Fibroblast of upper back skin (primary cell): ENCODE data around the gene PHF2.

Source experiments
- DNase-seq: peaks from one replicate; pipeline ENCODE4 v3.0.0-alpha.2; 2013

Gene PHF2

GRCh38 chr9:93634311-93635185, 58.2 kb downstream of the PHF2 start:
- no peak for DNase-seq

GRCh38 chr9:93635186-93636107, 59.1 kb downstream of the PHF2 start:
- no peak for DNase-seq

GRCh38 chr9:93636172-93636661, 59.8 kb downstream of the PHF2 start:
- DNase-seq, result no peak

GRCh38 chr9:93636667-93637066, 60.3 kb downstream of the PHF2 start:
- no peak for DNase-seq

- DNase-seq, result no peak
These were observed 61.5 kb downstream of the PHF2 start for GRCh38 chr9:93637886-93638285.

GRCh38 chr9:93640027-93640426, 63.6 kb downstream of the PHF2 start:
- no peak for DNase-seq

GRCh38 chr9:93642961-93643360, 66.6 kb downstream of the PHF2 start:
- peak; percentile 68 for DNase-seq

- no peak for DNase-seq
These were observed 68.2 kb downstream of the PHF2 start for GRCh38 chr9:93644397-93645088.

- DNase-seq, result no peak
These were observed 68.9 kb downstream of the PHF2 start for GRCh38 chr9:93645149-93645889.

GRCh38 chr9:93645921-93646639, 69.7 kb downstream of the PHF2 start:
- no peak for DNase-seq

- DNase-seq, result no peak
These were observed 70.3 kb downstream of the PHF2 start for GRCh38 chr9:93646640-93647178.

- DNase-seq, result no peak
These were observed 71.8 kb downstream of the PHF2 start for GRCh38 chr9:93648181-93648580.

- no peak for DNase-seq
These were observed 72.5 kb downstream of the PHF2 start for GRCh38 chr9:93648836-93649235.

- DNase-seq, result no peak
These were observed 73.4 kb downstream of the PHF2 start for GRCh38 chr9:93649610-93650261.

GRCh38 chr9:93650448-93650847, 74.1 kb downstream of the PHF2 start:
- no peak for DNase-seq

- DNase-seq, result no peak
These were observed 75.2 kb downstream of the PHF2 start for GRCh38 chr9:93651521-93651950.

GRCh38 chr9:93652604-93653592, 76.5 kb downstream of the PHF2 start:
- no peak for DNase-seq

- no peak for DNase-seq
These were observed 77.4 kb downstream of the PHF2 start for GRCh38 chr9:93653760-93654159.

GRCh38 chr9:93654351-93654961, 78.1 kb downstream of the PHF2 start:
- DNase-seq, result no peak
